Esophagus muscularis mucosa (tissue), 4 donors: Measurements from ENCODE around the gene AKAP11. TPM values are rescaled to one million over a fixed set of nuclear protein-coding genes. Genes with fewer than 3 reads are reported as not detected.

ENCODE experiments used
- DNase-seq: peaks from one replicate; pipeline ENCODE4 v3.0.0-alpha.2; 2017; ENCODE audit errors: extremely low spot score
- H3K27ac ChIP-seq, 4 donors: fragments of 200-600 bp; sonication (generic); replicated peaks in 1 of 4; 1 replicate in 3 of 4; 2 replicates in 1 of 4; pipeline ENCODE4 v1.5.1; 2016 to 2019; ENCODE audit warnings: mild to moderate bottlenecking in 1 of 4
- H3K27me3 ChIP-seq, 4 donors: fragments of 200-600 bp; sonication (generic); one replicate each; pipeline versions ENCODE4 v1.5.1 to v1.6.0; 2016 to 2019
- H3K36me3 ChIP-seq, 4 donors: fragments of 200-600 bp; sonication (generic); one replicate each; pipeline ENCODE4 v1.5.1; 2016 to 2019
- H3K4me1 ChIP-seq, 4 donors: fragments of 200-600 bp; sonication (generic); one replicate each; pipeline ENCODE4 v1.5.1; 2016 to 2019
- H3K4me3 ChIP-seq, 4 donors: fragments of 200-600 bp; sonication (generic); 1 replicate in 2 of 4; 2 replicates in 2 of 4; pipeline ENCODE4 v1.5.1; 2016 to 2019; ENCODE audit warnings: mild to moderate bottlenecking in 4 of 4, moderate library complexity in 1 of 4
- H3K9me3 ChIP-seq, 4 donors: fragments of 200-600 bp; sonication (generic); 1 replicate in 3 of 4; 2 replicates in 1 of 4; pipeline ENCODE4 v1.5.1; 2016 to 2019
- EP300 ChIP-seq: sonication (generic); formaldehyde crosslinking; IDR thresholded peaks from one replicate; pipeline ENCODE4 v1.6.1; 2017; ENCODE audit warnings: antibody characterized with exemption
- POLR2A ChIP-seq: fragments of 450-650 bp; IDR thresholded peaks from one replicate; pipeline ENCODE4 v1.6.1; 2017; ENCODE audit warnings: antibody characterized with exemption, moderate library complexity, mild to moderate bottlenecking, low read depth
- POLR2AphosphoS5 ChIP-seq, 2 donors: sonication (generic); formaldehyde crosslinking; IDR thresholded peaks; one replicate each; pipeline ENCODE4 v1.6.1; 2017; ENCODE audit warnings: antibody characterized with exemption in 2 of 2
- WGBS: methylation state at CpG from one replicate; pipeline ENCODE4 v1.1.5; 2018; 5-methylcytosine and 5-hydroxymethylcytosine counted together
- intact Hi-C: fragments of 100-400 bp; cut with DNase I; formaldehyde crosslinking; loops from one replicate; pipeline ENCODE4 v1.15.1; 2023
- total RNA-seq, 4 donors: library from RNA; depleted of rRNA; stranded (reverse); fragments of >200 nt; gene quantifications; one replicate each; pipeline versions ENCODE4 v1.1.0 to v1.2.1, GENCODE V29; 2016
- TF ChIP-seq, protein P1 (sequence below), 3 experiments: fragments of 200-600 bp in 2 of 3; fragments of 450-650 bp in 1 of 3; sonication (generic) in 2 of 3; IDR thresholded peaks; one replicate each; pipeline ENCODE4 v1.5.1; 2017 to 2019; ENCODE audit warnings: antibody characterized with exemption in 3 of 3, mild to moderate bottlenecking in 2 of 3, moderate library complexity in 1 of 3

The AKAP11 gene
- total RNA-seq, 4 donors from 2014 or later, result 36.1 to 43.4 (median 39.6) TPM

DNA sequence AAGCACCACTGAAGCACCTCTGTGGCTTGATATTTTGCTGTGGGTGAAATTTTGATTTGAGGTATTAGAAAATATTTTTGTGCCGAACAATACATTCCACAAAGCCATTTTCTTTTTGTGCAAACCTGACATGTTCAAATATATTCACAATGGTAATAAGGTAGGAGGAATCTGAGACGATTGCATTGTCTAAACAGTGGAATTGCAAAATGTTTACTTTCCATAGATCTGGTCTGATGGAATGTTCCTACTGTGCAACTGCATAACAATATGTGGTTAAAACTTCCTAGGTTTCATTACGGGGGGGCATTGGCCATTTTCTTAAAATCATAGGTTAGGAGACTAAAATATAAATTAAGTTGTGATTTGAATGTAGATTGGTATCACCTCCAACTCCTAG is 42.7 kb upstream of the AKAP11 start:
- TF ChIP-seq POLR2A (no peak), POLR2AphosphoS5 (IDR thresholded peaks at IDR 0.05) (no peak), EP300 (no peak)
- TF ChIP-seq, protein P1, sequence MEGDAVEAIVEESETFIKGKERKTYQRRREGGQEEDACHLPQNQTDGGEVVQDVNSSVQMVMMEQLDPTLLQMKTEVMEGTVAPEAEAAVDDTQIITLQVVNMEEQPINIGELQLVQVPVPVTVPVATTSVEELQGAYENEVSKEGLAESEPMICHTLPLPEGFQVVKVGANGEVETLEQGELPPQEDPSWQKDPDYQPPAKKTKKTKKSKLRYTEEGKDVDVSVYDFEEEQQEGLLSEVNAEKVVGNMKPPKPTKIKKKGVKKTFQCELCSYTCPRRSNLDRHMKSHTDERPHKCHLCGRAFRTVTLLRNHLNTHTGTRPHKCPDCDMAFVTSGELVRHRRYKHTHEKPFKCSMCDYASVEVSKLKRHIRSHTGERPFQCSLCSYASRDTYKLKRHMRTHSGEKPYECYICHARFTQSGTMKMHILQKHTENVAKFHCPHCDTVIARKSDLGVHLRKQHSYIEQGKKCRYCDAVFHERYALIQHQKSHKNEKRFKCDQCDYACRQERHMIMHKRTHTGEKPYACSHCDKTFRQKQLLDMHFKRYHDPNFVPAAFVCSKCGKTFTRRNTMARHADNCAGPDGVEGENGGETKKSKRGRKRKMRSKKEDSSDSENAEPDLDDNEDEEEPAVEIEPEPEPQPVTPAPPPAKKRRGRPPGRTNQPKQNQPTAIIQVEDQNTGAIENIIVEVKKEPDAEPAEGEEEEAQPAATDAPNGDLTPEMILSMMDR (IDR thresholded peaks at IDR 0.05), result no peak
- no peaks in the 10 kb centered on the region for H3K27me3 ChIP-seq
- H3K9me3 ChIP-seq, result no peaks in the 10 kb centered on the region
- DNase-seq, result no peak
- WGBS, result 80% methylated on average over 3 of the region's 3 CpGs
- H3K4me3 ChIP-seq, result no peak overlapping the region
- H3K4me1 ChIP-seq, result no peaks in the 10 kb centered on the region
- peaks cover 6 to 35% (median 19%) of the 10 kb centered on the region in 4 donors for H3K36me3 ChIP-seq
- intact Hi-C loops, result no loop called here
- no peak overlapping the region for H3K27ac ChIP-seq

DNA sequence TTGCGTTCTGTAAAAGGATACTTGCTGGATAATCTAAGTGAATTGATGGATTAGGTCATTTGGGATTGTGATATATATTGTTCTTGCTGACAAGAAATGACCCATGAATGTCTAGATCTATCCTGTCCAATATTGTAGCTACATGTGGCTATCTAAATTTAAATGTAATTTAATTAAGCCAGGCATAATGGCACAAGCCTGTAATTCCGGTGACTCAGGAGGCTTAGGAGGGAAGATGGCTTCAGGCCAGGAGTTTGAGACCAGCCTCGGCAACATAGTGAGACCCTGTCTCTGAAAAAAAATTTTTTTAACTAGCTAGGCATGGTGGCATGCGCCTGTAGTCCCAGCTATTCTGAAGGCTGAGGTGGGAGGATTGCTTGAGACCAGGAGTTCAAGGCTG is 39.3 kb upstream of the AKAP11 start:
- WGBS, result 95% methylated on average over 4 of the region's 4 CpGs
- TF ChIP-seq, protein P1 (IDR thresholded peaks at IDR 0.05), result no peak
- no peak for TF ChIP-seq EP300
- TF ChIP-seq POLR2A, result no peak
- no peak for TF ChIP-seq POLR2AphosphoS5 (IDR thresholded peaks at IDR 0.05)
- H3K9me3 ChIP-seq, result no peaks in the 10 kb centered on the region

DNA sequence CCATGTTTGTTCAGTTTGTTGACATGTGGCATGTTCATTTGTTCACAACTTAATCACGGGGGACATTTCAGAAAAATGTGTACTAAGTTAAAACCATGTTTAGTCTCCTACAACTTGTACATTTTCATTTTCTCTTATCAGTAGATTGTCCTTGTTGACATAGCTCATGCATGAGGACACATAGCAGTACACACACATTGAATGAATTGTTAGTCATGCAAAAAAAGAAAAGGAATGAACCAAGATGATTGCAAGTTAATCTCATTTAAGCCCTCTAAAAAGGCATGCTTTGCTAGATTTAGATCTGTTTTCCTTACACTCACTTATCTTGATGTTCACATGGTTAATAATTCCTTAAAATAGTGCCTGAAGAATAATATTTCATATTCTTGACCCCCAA is 38.2 kb upstream of the AKAP11 start:
- no peak for DNase-seq
- intact Hi-C loops, result no loop called here
- Histone ChIP-seq H3K4me1 (no peaks in the 10 kb centered on the region), H3K27ac (no peak overlapping the region), H3K36me3 (peaks cover 6 to 14% (median 12%) of the 10 kb centered on the region in 4 donors), H3K27me3 (no peaks in the 10 kb centered on the region), H3K4me3 (no peak overlapping the region), H3K9me3 (no peaks in the 10 kb centered on the region)
- no peak for TF ChIP-seq EP300
- TF ChIP-seq, protein P1 (IDR thresholded peaks at IDR 0.05), result no peak
- 100% methylated on average over 1 of the region's 1 CpG for WGBS

More for the DNA sequence above, 39.3 kb upstream of the AKAP11 start:
- intact Hi-C loops, result no loop called here
- H3K27me3 ChIP-seq, result no peaks in the 10 kb centered on the region
- H3K4me3 ChIP-seq, result no peak overlapping the region
- H3K36me3 ChIP-seq, result peaks cover 6 to 14% (median 13%) of the 10 kb centered on the region in 4 donors
- no peaks in the 10 kb centered on the region for H3K4me1 ChIP-seq
- no peak overlapping the region for H3K27ac ChIP-seq
- DNase-seq, result no peak

DNA sequence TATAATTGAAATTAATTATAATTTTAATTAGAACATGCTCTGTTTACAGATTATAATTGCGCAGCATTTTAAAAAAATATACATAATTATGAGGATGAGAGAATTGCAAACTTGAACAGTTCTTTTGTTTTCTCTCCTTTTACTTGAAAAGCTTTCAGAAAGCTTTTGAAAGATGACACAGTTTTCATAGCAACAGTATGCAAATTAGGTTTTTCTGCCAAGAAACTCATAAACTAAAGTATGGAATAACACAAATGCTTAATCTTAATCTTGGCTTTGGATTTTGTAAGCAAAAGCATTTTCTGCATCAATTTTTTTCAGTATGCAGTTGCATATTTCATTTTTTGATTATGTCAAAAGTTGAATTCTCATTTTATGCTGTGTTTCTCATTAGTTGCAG is 32.8 kb upstream of the AKAP11 start:
- TF ChIP-seq EP300, result no peak
- no peaks in the 10 kb centered on the region for H3K36me3 ChIP-seq
- no peaks in the 10 kb centered on the region for H3K9me3 ChIP-seq
- no peaks in the 10 kb centered on the region for H3K27me3 ChIP-seq
- no peak overlapping the region for H3K27ac ChIP-seq
- WGBS, result 91% methylated on average over 1 of the region's 1 CpG
- intact Hi-C loops, result no loop called here
- no peak overlapping the region for H3K4me3 ChIP-seq
- H3K4me1 ChIP-seq, result no peaks in the 10 kb centered on the region
- no peak for DNase-seq

DNA sequence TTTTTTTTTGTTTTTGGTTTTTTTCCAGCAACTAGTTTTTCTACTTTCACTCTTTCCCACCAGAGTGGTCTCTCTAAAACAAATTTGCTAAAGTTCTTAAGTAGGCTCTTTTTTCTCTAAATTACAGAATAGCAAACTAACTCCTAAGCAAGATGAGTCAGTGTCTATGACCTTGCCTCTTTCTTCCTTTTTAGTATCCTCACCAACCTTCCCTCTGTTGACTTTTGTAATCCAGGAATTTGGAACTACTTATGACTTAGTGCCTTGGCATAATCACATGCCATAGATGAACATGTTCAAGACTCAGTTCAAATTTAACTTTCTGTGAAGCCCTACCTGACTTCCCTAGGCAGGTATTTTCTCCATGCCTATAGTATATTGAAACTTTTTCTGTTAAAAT is 32.3 kb upstream of the AKAP11 start:
- Histone ChIP-seq H3K4me1 (no peaks in the 10 kb centered on the region), H3K36me3 (no peaks in the 10 kb centered on the region), H3K27ac (no peak overlapping the region), H3K9me3 (no peaks in the 10 kb centered on the region), H3K4me3 (no peak overlapping the region), H3K27me3 (no peaks in the 10 kb centered on the region)
- no peak for DNase-seq
- TF ChIP-seq POLR2AphosphoS5 (IDR thresholded peaks at IDR 0.05) (no peak), POLR2A (no peak), EP300 (no peak)
- TF ChIP-seq, protein P1 (IDR thresholded peaks at IDR 0.05), result no peak
- intact Hi-C loops, result no loop called here
